K562 (cell line): ENCODE data around the gene NPB. TPM values are rescaled to one million over a fixed set of nuclear protein-coding genes. Genes with fewer than 3 reads are reported as not detected.

Experiments used
- CBFB ChIP-seq: sonication (generic); formaldehyde crosslinking; IDR thresholded peaks from 2 replicates; pipeline ENCODE4 v1.4.0; 2020; ENCODE audit warnings: mild to moderate bottlenecking, missing genetic modification reagents
- CC2D1A ChIP-seq: fragments of 450-650 bp; IDR thresholded peaks from 2 replicates; pipeline ENCODE4 v1.6.1; 2017; ENCODE audit warnings: mild to moderate bottlenecking
- CHAMP1 ChIP-seq: fragments of 450-650 bp; IDR thresholded peaks from 2 replicates; pipeline ENCODE4 v1.6.1; 2016; ENCODE audit warnings: mild to moderate bottlenecking
- CLOCK ChIP-seq: fragments of 250-450 bp; sonication (Bioruptor Pico); IDR thresholded peaks from 2 replicates; pipeline ENCODE4 v1.4.0; 2020; ENCODE audit warnings: mild to moderate bottlenecking, moderate library complexity, borderline replicate concordance
- KLF1 ChIP-seq: fragments of 450-650 bp; IDR thresholded peaks from 2 replicates; pipeline ENCODE4 v1.6.1; 2016; ENCODE audit warnings: missing genetic modification characterization, missing compliant biosample characterization
- MAX ChIP-seq: sonication (generic); formaldehyde crosslinking; IDR thresholded peaks from 2 replicates; pipeline ENCODE4 v1.9.0; 2022; ENCODE audit warnings: mild to moderate bottlenecking, missing genetic modification reagents
- MIER1 ChIP-seq: fragments of 450-650 bp; IDR thresholded peaks from 2 replicates; pipeline ENCODE4 v1.6.1; 2016; ENCODE audit warnings: antibody characterized with exemption, mild to moderate bottlenecking, low read depth
- NCOR1 ChIP-seq: fragments of 450-650 bp; IDR thresholded peaks from 2 replicates; pipeline ENCODE4 v1.6.1; 2016; ENCODE audit warnings: mild to moderate bottlenecking, moderate library complexity
- NR2C2 ChIP-seq, 2 experiments: fragments of 200-800 bp in 1 of 2; sonication (Bioruptor generic) in 1 of 2; sonication (generic) in 1 of 2; formaldehyde crosslinking in 1 of 2; IDR thresholded peaks; 2 replicates each; pipeline versions ENCODE4 v1.6.1 to v1.8.0; 2016 to 2022; ENCODE audit warnings: mild to moderate bottlenecking in 1 of 2, missing compliant biosample characterization in 1 of 2, missing genetic modification characterization in 1 of 2, missing genetic modification reagents in 1 of 2
- POLR2G ChIP-seq: fragments of 200-400 bp; formaldehyde crosslinking; IDR thresholded peaks from 2 replicates; pipeline ENCODE4 v1.6.1; 2017; ENCODE audit warnings: low read depth, mild to moderate bottlenecking, antibody characterized with exemption, low read length, moderate library complexity
- SMAD1 ChIP-seq: fragments of 150-350 bp; IDR thresholded peaks from 2 replicates; pipeline ENCODE4 v1.6.1; 2014; ENCODE audit warnings: low read length, low read depth; ENCODE audit not compliant: partially characterized antibody
- ZNF57 ChIP-seq: fragments of 450-650 bp; formaldehyde crosslinking; IDR thresholded peaks from 2 replicates; pipeline ENCODE4 v1.4.0; 2020; ENCODE audit warnings: mild to moderate bottlenecking, moderate library complexity
- ZZZ3 ChIP-seq: fragments of 450-650 bp; IDR thresholded peaks from 2 replicates; pipeline ENCODE4 v1.6.1; 2016; ENCODE audit warnings: antibody characterized with exemption, mild to moderate bottlenecking, moderate library complexity
- polyA plus RNA-seq, 8 experiments: library from polyadenylated mRNA; depleted of rRNA in 4 of 8; stranded (reverse) in 5 of 8; unstranded in 3 of 8; fragments of >200 nt; fragmentation: Nextera tagmentation in 2 of 8; fragmentation: Illumina TruSeq in 1 of 8; extraction: Ambion mirVana in 2 of 8; extraction: Trizol in 1 of 8; gene quantifications; 2 replicates each; pipeline versions ENCODE4 v1.2.1 to v1.2.3, GENCODE V29; 2011 to 2014; ENCODE audit warnings: inconsistent platforms in 1 of 8, missing spikeins in 1 of 8
- total RNA-seq, 7 experiments: library from RNA; depleted of rRNA in 6 of 7; stranded (reverse); fragments of >200 nt in 6 of 7; fragmentation: Illumina TruSeq in 2 of 7; extraction: Trizol in 2 of 7; gene quantifications; 2 replicates each; pipeline versions ENCODE4 v1.2.1 to v1.2.3, GENCODE V29; 2011 to 2021; ENCODE audit warnings: low replicate concordance in 1 of 7

Gene NPB
- total and polyA plus RNA-seq, 9 of the 15 experiments (the other 6 are each of a cell fraction or from before 2014, with no cell fraction given) = 0.03 to 0.61 (median 0.14) TPM; not detected in 2

- TF ChIP-seq NR2C2 (CRISPR knock-in tag; IDR thresholded peaks at IDR 0.05) (peak; percentile 73; the same call in 1 of the 2 replicates), NR2C2 (tag; IDR thresholded peaks at IDR 0.05) (peak; percentile 95), MIER1 (no peak), SMAD1 (no peak), ZZZ3 (no peak), POLR2G (peak; percentile 69; the same call in 1 of the 2 replicates), NCOR1 (peak; percentile 67), MAX (peak; percentile 22; the same call in 1 of the 2 replicates), KLF1 (no peak), CLOCK (CRISPR knock-in tag) (no peak), ZNF57 (CRISPR knock-in tag) (no peak; the same call in 1 of the 2 replicates), CHAMP1 (no peak), CC2D1A (0 out of 2 replicates have a peak, but pooled peaks have one; percentile 11), CBFB (CRISPR knock-in tag) (no peak; the same call in 1 of the 2 replicates)
These were observed 24.6 kb downstream of the NPB start (continued) for GRCh38 chr17:81926451-81927151.
